Activated T-cell treated with anti-CD3 and anti-CD28 coated beads for 48 hours (primary cell): ENCODE measurements around the gene FAM50B.

Experiments used
- DNase-seq: peaks from one replicate; pipeline ENCODE4 v3.0.0-alpha.2; 2020; ENCODE audit warnings: low read depth

FAM50B gene

GRCh38 chr6:3895312-3895653 lies 46.1 kb downstream of the FAM50B start:
- DNase-seq = no peak

- no peak for DNase-seq
These were observed 46.6 kb downstream of the FAM50B start for GRCh38 chr6:3895805-3896204.

GRCh38 chr6:3898265-3898994 lies 49.3 kb downstream of the FAM50B start:
- no peak for DNase-seq

- DNase-seq = no peak
These were observed 49.9 kb downstream of the FAM50B start for GRCh38 chr6:3899061-3899460.

GRCh38 chr6:3899970-3900439 lies 50.8 kb downstream of the FAM50B start:
- DNase-seq = no peak
